GM12878 (cell line): ENCODE results near the gene NUDT16L1. TPM values are rescaled to one million over a fixed set of nuclear protein-coding genes. Genes with fewer than 3 reads are reported as not detected.

Experiments used
- ATAC-seq: fragments of 200-7000 bp; cut with Tn5 transposase; 3 replicates; pipeline ENCODE4 v1.9.1; 2020; ENCODE audit warnings: mild to moderate bottlenecking, moderate library complexity
- BruUV-seq: library from RNA; stranded (reverse); fragments of 400-500 nt; replicated peaks from 2 replicates; lab custom pipeline; 2021; lab: Mats Ljungman, UMichigan
- CTCF ChIA-PET: fragments of 300-600 bp; sonication (Branson Sonifier 250); formaldehyde crosslinking; extraction: SDS; loops from one replicate; lab custom pipeline; 2021; ENCODE audit warnings: inconsistent platforms; lab: Yijun Ruan, JAX
- POLR2A ChIA-PET: fragments of 350-600 bp; formaldehyde crosslinking; extraction: SDS; loops from one replicate; lab custom pipeline; 2021; ENCODE audit warnings: inconsistent platforms; lab: Charles Lee
- RAD21 ChIA-PET: fragments of 300-600 bp; sonication (Branson Sonifier 250); formaldehyde crosslinking; loops from one replicate; lab custom pipeline; 2023; ENCODE audit warnings: antibody characterized with exemption; ENCODE audit not compliant: unreplicated experiment; lab: Charles Lee
- SMC1A ChIA-PET: fragments of 300-600 bp; sonication (Branson Sonifier 250); formaldehyde crosslinking; loops from one replicate; lab custom pipeline; 2023; ENCODE audit not compliant: unreplicated experiment, uncharacterized antibody; lab: Charles Lee
- DNase-seq: peaks from one replicate; pipeline ENCODE4 v3.0.0-alpha.2; 2011; ENCODE audit warnings: low read depth, low spot score
- FAIRE-seq: peaks from 3 replicates; lab custom pipeline; 2011; peaks lifted over from hg19 to GRCh38; lab: Jason Lieb, UNC
- H2AFZ ChIP-seq: 2 replicates; pipeline ENCODE4 v1.6.0; 2011; ENCODE audit warnings: low read depth, low read length, control low read depth; ENCODE audit not compliant: control insufficient read depth
- H3K27ac ChIP-seq: 2 replicates; pipeline ENCODE4 v1.5.1; 2011; ENCODE audit warnings: control low read depth; ENCODE audit not compliant: control insufficient read depth, insufficient read depth
- H3K27me3 ChIP-seq, 2 experiments: replicated peaks in 1 of 2; 2 replicates each; pipeline versions ENCODE4 v1.6.0 to v1.6.1; 2011; ENCODE audit warnings: low read length in 1 of 2; ENCODE audit not compliant: control insufficient read depth in 2 of 2, insufficient read depth in 2 of 2
- H3K36me3 ChIP-seq, 2 experiments: 2 replicates each; pipeline ENCODE4 v1.5.1; 2011; ENCODE audit warnings: low read length in 1 of 2; ENCODE audit not compliant: control insufficient read depth in 2 of 2, insufficient read depth in 2 of 2
- H3K4me1 ChIP-seq: 2 replicates; pipeline ENCODE4 v1.6.1; 2011; ENCODE audit warnings: mild to moderate bottlenecking, low read length, moderate library complexity, mixed read lengths; ENCODE audit not compliant: control insufficient read depth, insufficient read depth
- H3K4me2 ChIP-seq: 2 replicates; pipeline ENCODE4 v1.6.0; 2011; ENCODE audit warnings: control low read depth; ENCODE audit not compliant: control insufficient read depth, insufficient read depth
- H3K4me3 ChIP-seq: fragments of 200-600 bp; sonication (generic); 2 replicates; pipeline ENCODE4 v1.5.1; 2016
- H3K79me2 ChIP-seq: 2 replicates; pipeline ENCODE4 v1.6.0; 2011; ENCODE audit warnings: low read length; ENCODE audit not compliant: control insufficient read depth, insufficient read depth
- H3K9ac ChIP-seq: 2 replicates; pipeline ENCODE4 v1.8.0; 2011; ENCODE audit warnings: low read length, control low read depth, mixed read lengths; ENCODE audit not compliant: control insufficient read depth, insufficient read depth
- H3K9me3 ChIP-seq: replicated peaks from 3 replicates; pipeline ENCODE4 v1.5.1; 2011; ENCODE audit warnings: mild to moderate bottlenecking, low read length; ENCODE audit not compliant: control insufficient read depth, insufficient read depth
- H4K20me1 ChIP-seq: 2 replicates; pipeline ENCODE4 v1.6.0; 2011; ENCODE audit not compliant: control insufficient read depth, insufficient read depth
- BRCA1 ChIP-seq: IDR thresholded peaks from 2 replicates; pipeline ENCODE4 v1.6.1; 2011; ENCODE audit warnings: low read depth, low read length, improper control_type of control experiment
- CBX3 ChIP-seq: fragments of 200-600 bp; sonication (generic); IDR thresholded peaks from 2 replicates; pipeline ENCODE4 v1.6.1; 2016; ENCODE audit warnings: low read depth, borderline replicate concordance
- CHD2 ChIP-seq: IDR thresholded peaks from 2 replicates; pipeline ENCODE4 v1.6.1; 2011; ENCODE audit warnings: low read depth, low read length, improper control_type of control experiment, borderline replicate concordance
- DPF2 ChIP-seq: fragments of 450-650 bp; IDR thresholded peaks from 2 replicates; pipeline ENCODE4 v1.6.1; 2017; ENCODE audit warnings: mild to moderate bottlenecking
- EGR1 ChIP-seq, 2 experiments: IDR thresholded peaks; 1 replicate in 1 of 2; 2 replicates in 1 of 2; pipeline ENCODE4 v1.6.1; 2011 to 2012; ENCODE audit warnings: low read depth in 2 of 2, low read length in 2 of 2, borderline replicate concordance in 1 of 2, mild to moderate bottlenecking in 1 of 2, moderate library complexity in 1 of 2
- EP300 ChIP-seq, 2 experiments: fragments of 150-350 bp in 1 of 2; IDR thresholded peaks; 2 replicates each; pipeline ENCODE4 v1.6.1; 2011 to 2012; ENCODE audit warnings: low read depth in 2 of 2, low read length in 2 of 2, borderline replicate concordance in 1 of 2, improper control_type of control experiment in 1 of 2, inconsistent platforms in 1 of 2; ENCODE audit not compliant: control insufficient read depth in 1 of 2
- FOXM1 ChIP-seq: IDR thresholded peaks from 2 replicates; pipeline ENCODE4 v1.6.1; 2012; ENCODE audit warnings: low read depth, mild to moderate bottlenecking, inconsistent platforms, low read length, moderate library complexity
- IKZF1 ChIP-seq: fragments of 450-650 bp; conservative IDR thresholded peaks from 2 replicates; pipeline ENCODE4 v1.6.1; 2017; ENCODE audit warnings: antibody characterized with exemption, mild to moderate bottlenecking
- SIN3A ChIP-seq: IDR thresholded peaks from 2 replicates; pipeline ENCODE4 v1.6.1; 2012; ENCODE audit warnings: low read depth, low read length, improper control_type of control experiment
- ZBED1 ChIP-seq: IDR thresholded peaks from 2 replicates; pipeline ENCODE4 v1.6.1; 2016; ENCODE audit warnings: borderline replicate concordance
- ZNF384 ChIP-seq: IDR thresholded peaks from 2 replicates; pipeline ENCODE4 v1.6.1; 2012; ENCODE audit warnings: low read depth, mild to moderate bottlenecking, low read length, improper control_type of control experiment, borderline replicate concordance
- WGBS: methylation state at CpG from one replicate; pipeline ENCODE4 v1.1.6; 2016; ENCODE audit warnings: low lambda C conversion rate; ENCODE audit not compliant: insufficient replicate concordance, insufficient coverage; ENCODE audit errors: missing lambda C conversion rate; 5-methylcytosine and 5-hydroxymethylcytosine counted together
- in situ Hi-C: fragments of 300-500 bp; cut with MboI; formaldehyde crosslinking; loops from 9 replicates; pipeline ENCODE4 v1.14.3; 2018; ENCODE audit warnings: mixed read lengths
- intact Hi-C: fragments of 100-400 bp; cut with micrococcal nuclease; formaldehyde crosslinking; loops from one replicate; pipeline ENCODE4 v1.14.2; 2022; ENCODE audit not compliant: unreplicated experiment
- polyA plus RNA-seq, 11 experiments: library from polyadenylated mRNA; depleted of rRNA in 4 of 11; unstranded in 6 of 11; stranded (reverse) in 5 of 11; fragments of >200 nt; fragmentation: Nextera tagmentation in 4 of 11; fragmentation: Illumina TruSeq in 1 of 11; extraction: Ambion mirVana in 4 of 11; extraction: Trizol in 1 of 11; gene quantifications; 1 replicate in 1 of 11; 2 replicates in 10 of 11; pipeline versions ENCODE4 v1.2.1 to v1.2.3, GENCODE V29; 2011 to 2016; ENCODE audit warnings: inconsistent platforms in 2 of 11, missing spikeins in 2 of 11, low read depth in 1 of 11
- total RNA-seq, 4 experiments: library from RNA; depleted of rRNA in 3 of 4; stranded (reverse); fragments of >200 nt in 3 of 4; fragmentation: Illumina TruSeq in 1 of 4; extraction: Trizol in 1 of 4; gene quantifications; 2 replicates each; pipeline versions ENCODE4 v1.2.1 to v1.2.3, GENCODE V29; 2013 to 2021
- TF ChIP-seq, protein P1 (sequence below): IDR thresholded peaks from 2 replicates; pipeline ENCODE4 v1.6.1; 2012; ENCODE audit warnings: low read depth, low read length, improper control_type of control experiment
- TF ChIP-seq, protein P2 (sequence below): IDR thresholded peaks from 2 replicates; pipeline ENCODE4 v1.6.1; 2011; ENCODE audit warnings: borderline replicate concordance, low read depth, mild to moderate bottlenecking, moderate library complexity, mixed read lengths, low read length; ENCODE audit not compliant: insufficient read depth; ENCODE audit errors: extremely low read length

Gene NUDT16L1
- total and polyA plus RNA-seq, 10 of the 15 experiments (the other 5 are each of a cell fraction or from before 2014, with no cell fraction given): 1.4 to 77.7 (median 28.9) TPM

DNA sequence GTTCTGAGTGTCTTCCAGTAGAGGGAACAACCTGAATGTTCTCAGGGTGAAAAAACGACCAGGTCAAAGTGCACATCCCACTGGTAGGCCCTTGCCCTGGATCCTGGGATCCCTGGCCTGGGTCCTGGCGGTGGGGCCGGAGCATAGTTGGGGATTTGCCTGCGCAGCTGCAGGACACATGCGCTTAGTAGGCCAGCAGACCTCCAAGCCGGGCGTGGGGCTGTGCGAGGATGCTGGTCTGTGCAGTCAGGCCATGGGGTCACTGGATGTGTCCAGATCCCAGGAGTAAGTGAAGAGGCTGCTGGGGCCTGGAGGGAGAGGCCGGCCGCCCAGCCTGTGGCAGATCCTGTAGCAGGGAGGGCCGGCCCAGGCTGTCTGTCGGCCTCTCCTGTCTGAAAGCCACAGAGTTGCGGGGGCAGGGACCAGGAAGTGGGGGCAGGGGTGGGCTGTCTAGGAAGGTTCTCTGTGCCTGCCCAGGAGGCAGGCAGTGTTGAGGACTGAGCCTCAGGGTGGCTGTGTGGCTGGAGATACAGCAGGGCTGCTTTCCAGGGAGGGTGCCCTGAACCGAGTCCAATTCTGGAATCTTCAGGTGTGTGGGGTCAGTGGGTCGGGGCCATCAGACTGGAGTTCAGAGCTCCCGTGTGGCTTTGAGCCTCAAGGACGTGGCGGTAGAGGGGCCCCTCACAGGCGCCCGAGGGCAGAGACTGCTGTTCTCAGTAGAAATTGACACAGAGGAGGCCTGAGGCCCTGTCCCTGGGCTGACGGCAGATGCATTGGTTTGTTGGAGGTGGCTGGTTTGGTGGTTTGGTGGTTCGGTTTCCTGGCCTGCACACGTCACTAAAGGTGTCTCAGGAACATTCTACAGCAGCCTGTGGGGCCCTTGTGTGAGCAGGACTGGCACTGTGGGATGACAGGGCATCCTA is 17.2 kb upstream of the NUDT16L1 start:
- intact Hi-C loops (no loop called here), in situ Hi-C loops (no loop called here)
- RAD21 ChIA-PET: no interaction called here
- POLR2A ChIA-PET: no interaction called here
- no peak overlapping the region; the same call in 1 of the 2 replicates for H3K27ac ChIP-seq
- no peak overlapping the region for H3K9ac ChIP-seq
- H2AFZ ChIP-seq: no peak overlapping the region
- FAIRE-seq: no peak
- SMC1A ChIA-PET: no interaction called here
- no peaks in the 10 kb centered on the region; the same call in 1 of the 2 replicates for H4K20me1 ChIP-seq
- no peaks in the 10 kb centered on the region for H3K27me3 ChIP-seq
- TF ChIP-seq DPF2 (peak; percentile 23; the same call in 1 of the 2 replicates), CBX3 (no peak), EGR1 (IDR thresholded peaks at IDR 0.05; ENCODE audit: borderline replicate concordance in 1 of 2, low read depth in 2 of 2, low read length in 2 of 2) (peak in 1 of 2 experiments; percentile 33; a peak in 1 of 3 replicates)
- WGBS: 68% methylated on average over 23 of the region's 23 CpGs
- peak; percentile 45 for ATAC-seq
- H3K4me1 ChIP-seq: no peaks in the 10 kb centered on the region
- no peak overlapping the region for H3K4me2 ChIP-seq
- no peaks in the 10 kb centered on the region for H3K9me3 ChIP-seq
- CTCF ChIA-PET: no interaction called here
- no TSS peak for BruUV-seq
- H3K79me2 ChIP-seq: no peaks in the 10 kb centered on the region
- no peak for DNase-seq
- peaks cover 0 to 20% of the 10 kb centered on the region in 2 experiments for H3K36me3 ChIP-seq
- H3K4me3 ChIP-seq: no peak overlapping the region

DNA sequence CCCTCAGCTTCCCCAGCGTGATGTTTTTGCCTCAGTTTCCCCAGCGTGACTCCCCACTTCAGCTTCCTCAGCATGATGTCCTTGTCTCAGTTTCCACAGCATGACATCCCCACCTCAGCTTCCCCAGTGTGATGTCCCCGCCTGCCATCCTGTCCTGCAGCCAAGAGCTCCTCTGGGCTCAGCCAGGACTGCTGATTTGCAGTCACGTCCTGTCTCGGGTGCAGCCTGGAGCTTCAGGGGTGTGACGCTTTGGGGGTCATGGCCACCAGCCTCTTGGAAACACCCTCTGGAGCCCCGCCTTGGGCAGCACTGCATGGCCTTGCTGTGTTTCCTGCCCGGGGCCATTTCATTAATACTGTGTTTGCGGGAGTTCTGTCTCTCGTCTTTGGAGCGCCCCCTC is 16.5 kb upstream of the NUDT16L1 start:
- Histone ChIP-seq H2AFZ (no peak overlapping the region), H3K9me3 (no peaks in the 10 kb centered on the region), H3K4me1 (no peaks in the 10 kb centered on the region), H3K4me2 (no peak overlapping the region), H3K27ac (no peak overlapping the region; the same call in 1 of the 2 replicates), H4K20me1 (no peaks in the 10 kb centered on the region; the same call in 1 of the 2 replicates), H3K27me3 (no peaks in the 10 kb centered on the region), H3K79me2 (no peaks in the 10 kb centered on the region), H3K4me3 (no peak overlapping the region), H3K9ac (no peak overlapping the region), H3K36me3 (peaks cover 0 to 22% of the 10 kb centered on the region in 2 experiments)
- CTCF ChIA-PET: no interaction called here
- RAD21 ChIA-PET: no interaction called here
- POLR2A ChIA-PET: no interaction called here
- BruUV-seq: no TSS peak
- intact Hi-C loops (no loop called here), in situ Hi-C loops (no loop called here)
- 88% methylated on average over 11 of the region's 11 CpGs for WGBS
- SMC1A ChIA-PET: no interaction called here
- no peak for ATAC-seq
- no peak for FAIRE-seq
- no peak for DNase-seq
- no peak for TF ChIP-seq CHD2
- TF ChIP-seq IKZF1: no peak
- no peak for TF ChIP-seq ZBED1
- TF ChIP-seq, protein P1, sequence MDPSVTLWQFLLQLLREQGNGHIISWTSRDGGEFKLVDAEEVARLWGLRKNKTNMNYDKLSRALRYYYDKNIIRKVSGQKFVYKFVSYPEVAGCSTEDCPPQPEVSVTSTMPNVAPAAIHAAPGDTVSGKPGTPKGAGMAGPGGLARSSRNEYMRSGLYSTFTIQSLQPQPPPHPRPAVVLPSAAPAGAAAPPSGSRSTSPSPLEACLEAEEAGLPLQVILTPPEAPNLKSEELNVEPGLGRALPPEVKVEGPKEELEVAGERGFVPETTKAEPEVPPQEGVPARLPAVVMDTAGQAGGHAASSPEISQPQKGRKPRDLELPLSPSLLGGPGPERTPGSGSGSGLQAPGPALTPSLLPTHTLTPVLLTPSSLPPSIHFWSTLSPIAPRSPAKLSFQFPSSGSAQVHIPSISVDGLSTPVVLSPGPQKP: no peak
- TF ChIP-seq ZNF384: no peak
- no peak for TF ChIP-seq BRCA1
- TF ChIP-seq, protein P2, sequence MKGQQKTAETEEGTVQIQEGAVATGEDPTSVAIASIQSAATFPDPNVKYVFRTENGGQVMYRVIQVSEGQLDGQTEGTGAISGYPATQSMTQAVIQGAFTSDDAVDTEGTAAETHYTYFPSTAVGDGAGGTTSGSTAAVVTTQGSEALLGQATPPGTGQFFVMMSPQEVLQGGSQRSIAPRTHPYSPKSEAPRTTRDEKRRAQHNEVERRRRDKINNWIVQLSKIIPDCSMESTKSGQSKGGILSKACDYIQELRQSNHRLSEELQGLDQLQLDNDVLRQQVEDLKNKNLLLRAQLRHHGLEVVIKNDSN: no peak
- no peak for TF ChIP-seq EP300 (IDR thresholded peaks at IDR 0.05; ENCODE audit: borderline replicate concordance in 1 of 2, control insufficient read depth in 1 of 2, low read depth in 2 of 2, low read length in 2 of 2)
- no peak for TF ChIP-seq SIN3A
- no peak for TF ChIP-seq FOXM1
